AG20443 (cell line): ENCODE data around the gene ITGBL1.

Experiments
- DNase-seq: peaks from one replicate; pipeline ENCODE4 v3.0.0; 2012; ENCODE audit warnings: low spot score, mixed read lengths

ITGBL1 gene

DNA sequence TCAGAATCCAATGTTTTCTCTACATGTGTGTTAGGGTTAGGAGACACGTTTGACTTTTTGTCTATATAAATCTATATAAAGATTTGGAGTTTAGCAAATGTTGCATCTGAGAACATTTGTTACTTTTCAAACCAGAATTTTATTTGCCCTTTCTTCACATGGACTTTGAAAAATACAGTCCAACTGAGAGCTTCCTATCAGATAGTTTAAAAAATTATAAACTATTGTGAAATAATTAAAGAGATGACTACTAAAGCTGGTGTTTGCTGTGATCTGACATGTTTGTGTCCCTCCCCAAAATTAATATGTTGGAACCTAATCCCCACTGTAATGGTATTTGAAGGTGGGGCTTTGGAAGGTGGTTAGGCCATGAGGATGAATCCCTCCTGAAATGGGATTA is 297.1 kb downstream of the ITGBL1 start:
- no peak for DNase-seq

DNA sequence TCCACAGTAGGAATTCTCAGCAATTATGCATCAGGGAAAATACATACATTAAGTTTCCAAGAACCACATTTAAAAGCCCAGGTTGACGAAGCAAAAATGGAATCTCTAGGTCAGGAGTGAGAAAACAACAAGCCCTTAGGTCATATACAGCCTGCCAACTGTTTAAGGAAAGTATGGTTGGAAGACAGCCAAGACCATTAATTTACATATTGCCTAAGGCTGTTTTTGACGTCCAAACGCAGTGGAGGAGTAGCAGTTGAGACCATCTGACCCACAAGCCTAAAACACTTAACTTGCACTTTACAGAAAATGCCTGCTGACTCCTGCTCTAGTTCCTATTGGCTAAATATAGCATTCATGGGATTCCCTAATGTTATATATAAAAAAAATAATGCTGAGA is 299.0 kb downstream of the ITGBL1 start:
- DNase-seq = no peak

DNA sequence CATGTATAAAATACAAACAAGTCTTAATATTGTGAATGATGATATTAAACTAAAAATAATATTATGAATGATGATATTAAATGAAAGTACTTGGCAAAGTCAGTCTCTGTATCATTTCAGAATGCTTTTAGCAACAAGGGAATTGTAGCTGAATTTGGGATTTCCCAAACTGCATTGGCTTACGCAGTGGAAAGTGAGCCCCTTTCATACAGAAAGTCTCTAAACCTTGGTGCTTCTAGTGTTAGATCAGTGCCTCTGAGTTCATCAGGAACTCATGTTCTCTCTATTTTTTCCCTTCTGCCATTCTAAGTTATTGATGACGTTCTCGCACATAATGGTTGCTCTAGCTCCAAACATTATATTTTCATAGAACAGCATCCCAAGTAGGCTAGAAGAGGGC is 300.0 kb downstream of the ITGBL1 start:
- DNase-seq = no peak

DNA sequence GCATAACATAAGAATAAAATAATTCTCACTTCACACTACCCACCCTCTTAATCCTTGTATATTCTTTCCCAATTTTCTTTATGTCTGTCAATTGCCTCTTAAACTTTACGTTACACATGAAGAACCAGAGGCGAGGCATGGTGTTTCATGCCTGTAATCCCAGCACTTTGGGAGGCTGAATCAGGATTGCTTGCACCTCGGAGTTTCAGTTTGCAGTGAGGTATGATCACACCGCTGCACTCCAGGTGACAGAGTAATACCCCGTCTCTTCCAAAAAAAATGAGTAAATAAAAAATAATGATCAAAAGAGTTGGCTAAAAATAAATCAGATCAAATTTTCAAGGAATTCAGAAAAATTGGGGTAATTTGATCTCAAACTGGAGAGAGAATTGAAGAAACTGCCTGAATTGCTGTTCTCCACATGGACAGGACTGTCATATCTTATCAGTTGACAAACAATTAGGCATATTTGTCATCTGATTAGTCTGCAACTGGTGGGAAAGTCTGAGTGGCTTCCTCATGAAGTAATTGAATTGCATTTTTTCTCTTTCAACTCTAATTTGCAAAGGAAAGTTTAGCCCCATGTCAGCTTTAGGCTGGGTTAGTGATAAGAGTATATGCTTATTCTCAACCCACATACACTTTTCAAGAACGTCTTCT is 302.9 kb downstream of the ITGBL1 start:
- DNase-seq = no peak

DNA sequence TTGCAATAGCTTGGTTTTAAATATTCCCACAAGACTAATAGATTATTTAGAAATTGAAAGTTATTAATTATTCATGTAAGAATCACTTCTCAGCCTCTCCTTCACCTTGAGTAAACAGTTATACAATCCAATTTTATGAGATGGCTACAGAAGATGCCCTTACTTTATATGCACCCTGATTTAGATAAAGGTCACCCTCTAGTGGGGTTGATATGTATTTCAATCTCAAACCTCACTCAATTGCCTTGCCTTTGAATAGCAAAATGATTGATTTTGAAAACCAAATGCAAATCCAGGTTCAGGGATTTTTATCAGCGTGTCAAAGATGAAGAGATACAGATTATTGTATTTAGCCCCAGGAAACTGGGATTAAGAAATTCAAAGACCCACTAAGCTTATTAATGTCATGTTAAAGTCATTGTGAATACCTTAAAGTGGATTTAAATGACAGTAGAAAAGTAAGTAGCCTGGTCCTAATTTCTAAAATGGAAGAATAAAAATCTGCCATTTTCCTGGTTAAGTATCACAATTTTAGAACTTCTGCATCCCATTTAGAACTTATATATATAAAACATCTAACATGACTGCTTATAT is 305.1 kb downstream of the ITGBL1 start:
- peak; percentile 46 for DNase-seq

DNA sequence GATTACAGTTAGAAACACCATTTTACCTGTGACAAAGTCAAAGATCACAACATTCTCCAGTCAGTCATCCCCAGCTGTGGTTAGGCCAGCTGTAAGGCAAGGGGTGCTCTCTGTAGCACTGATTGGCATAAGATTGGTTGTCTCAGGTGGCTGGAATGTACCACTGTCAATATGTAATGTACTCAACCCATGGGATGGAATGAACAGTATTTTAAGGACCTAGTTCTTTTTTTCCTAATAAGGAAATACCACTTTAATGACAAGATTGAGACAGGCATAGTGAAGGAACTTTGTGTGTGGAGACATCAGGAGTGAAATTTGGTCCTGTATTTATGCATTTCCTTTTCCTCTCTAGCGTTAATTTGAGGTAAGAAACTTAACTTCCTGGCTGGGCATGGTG is 310.7 kb downstream of the ITGBL1 start:
- DNase-seq = no peak
